Natural killer cell (primary cell): ENCODE data around the gene GULP1. TPM values are rescaled to one million over a fixed set of nuclear protein-coding genes. Genes with fewer than 3 reads are reported as not detected.

Source experiments
- ATAC-seq, 3 donors: fragments of 150-1000 bp in 2 of 3; fragments of 200-7000 bp in 1 of 3; cut with Tn5 transposase; 1 replicate in 1 of 3; 2 replicates in 2 of 3; pipeline ENCODE4 v1.10.0; 2021; ENCODE audit warnings: mild to moderate bottlenecking in 2 of 3, moderate library complexity in 2 of 3
- DNase-seq, 2 donors: peaks; one replicate each; pipeline versions ENCODE4 v3.0.0 to v3.0.0-alpha.2; 2013 to 2021; ENCODE audit warnings: mixed read lengths in 1 of 2
- H3K27ac ChIP-seq: one replicate; pipeline ENCODE4 v1.5.1; 2013; ENCODE audit warnings: mild to moderate bottlenecking, low read length
- H3K27me3 ChIP-seq: one replicate; pipeline ENCODE4 v1.6.1; 2013; ENCODE audit warnings: low read length; ENCODE audit not compliant: control insufficient read depth, insufficient read depth
- H3K36me3 ChIP-seq: one replicate; pipeline ENCODE4 v1.6.1; 2013; ENCODE audit warnings: low read length; ENCODE audit not compliant: control insufficient read depth, insufficient read depth
- H3K4me1 ChIP-seq: one replicate; pipeline ENCODE4 v1.6.1; 2013; ENCODE audit warnings: low read length; ENCODE audit not compliant: control insufficient read depth, insufficient read depth
- H3K4me3 ChIP-seq: one replicate; pipeline ENCODE4 v1.5.1; 2013; ENCODE audit warnings: low read length
- H3K9me3 ChIP-seq: one replicate; pipeline ENCODE4 v1.6.1; 2013; ENCODE audit warnings: low read length; ENCODE audit not compliant: control insufficient read depth, insufficient read depth
- H3K27ac Mint-ChIP-seq, 2 donors: one replicate each; pipeline ENCODE4 v1.8.0; 2022; ENCODE audit warnings: mild to moderate bottlenecking in 2 of 2, mixed read lengths in 2 of 2, moderate library complexity in 1 of 2
- H3K27me3 Mint-ChIP-seq, 2 donors: one replicate each; pipeline ENCODE4 v1.8.0; 2022; ENCODE audit warnings: low read depth in 2 of 2, mixed read lengths in 2 of 2
- H3K36me3 Mint-ChIP-seq: one replicate; pipeline ENCODE4 v1.8.0; 2022; ENCODE audit warnings: mixed read lengths
- H3K4me1 Mint-ChIP-seq, 2 donors: one replicate each; pipeline ENCODE4 v1.8.0; 2022; ENCODE audit warnings: mixed read lengths in 2 of 2
- H3K4me3 Mint-ChIP-seq: one replicate; pipeline ENCODE4 v1.8.0; 2022; ENCODE audit warnings: mild to moderate bottlenecking, moderate library complexity, mixed read lengths
- H3K9me3 Mint-ChIP-seq, 2 donors: one replicate each; pipeline ENCODE4 v1.8.0; 2022; ENCODE audit warnings: mixed read lengths in 2 of 2
- CTCF ChIP-seq: fragments of 200-600 bp; IDR thresholded peaks from one replicate; pipeline ENCODE4 v1.8.0; 2022; ENCODE audit warnings: antibody characterized with exemption
- WGBS: methylation state at CpG from one replicate; pipeline ENCODE4 v1.1.7; 2013; ENCODE audit warnings: missing lambda C conversion rate; ENCODE audit not compliant: insufficient coverage; 5-methylcytosine and 5-hydroxymethylcytosine counted together
- intact Hi-C: fragments of 100-400 bp; cut with micrococcal nuclease; formaldehyde crosslinking; loops from one replicate; pipeline ENCODE4 v1.14.2; 2022
- total RNA-seq, 4 donors: library from RNA; stranded (reverse); fragments of 120-200 nt in 1 of 4; gene quantifications; one replicate each; pipeline versions ENCODE4 v1.2.3 to v1.2.4, GENCODE V29; 2013 to 2022

The GULP1 gene
- total RNA-seq, 3 donors from 2014 or later (not counting 1 experiment from before 2014, with no cell fraction given): not detected

- 90% methylated on average over 2 of the region's 2 CpGs for WGBS
- ATAC-seq (no peak), DNase-seq (no peak)
- Histone ChIP-seq H3K36me3 (no peaks in the 10 kb centered on the region), H3K9me3 (no peaks in the 10 kb centered on the region), H3K27me3 (no peaks in the 10 kb centered on the region), H3K4me3 (no peak overlapping the region), H3K27ac (no peak overlapping the region), H3K4me1 (no peaks in the 10 kb centered on the region)
- intact Hi-C loops: no loop called here
- Mint-ChIP-seq H3K27ac (no peak overlapping the region), H3K4me3 (no peak overlapping the region), H3K4me1 (no peaks in the 10 kb centered on the region), H3K36me3 (peaks cover 20% of the 10 kb centered on the region), H3K27me3 (no peaks in the 10 kb centered on the region), H3K9me3 (peaks cover 7 to 11% of the 10 kb centered on the region in 2 donors)
- no peak for TF ChIP-seq CTCF
Observed at GRCh38 chr2:188248513-188248912, 43.2 kb upstream of the GULP1 start.

- Mint-ChIP-seq H3K4me1 (no peaks in the 10 kb centered on the region), H3K36me3 (peaks cover 20% of the 10 kb centered on the region), H3K27ac (no peak overlapping the region), H3K9me3 (peaks cover 6 to 9% of the 10 kb centered on the region in 2 donors), H3K27me3 (no peaks in the 10 kb centered on the region), H3K4me3 (no peak overlapping the region)
- no peak for TF ChIP-seq CTCF
- H3K9me3 ChIP-seq: no peaks in the 10 kb centered on the region
- no peak for DNase-seq
- ATAC-seq: no peak
- H3K36me3 ChIP-seq: no peaks in the 10 kb centered on the region
- intact Hi-C loops: no loop called here
- WGBS: 75% methylated on average over 1 of the region's 1 CpG
- H3K27me3 ChIP-seq: no peaks in the 10 kb centered on the region
- no peak overlapping the region for H3K4me3 ChIP-seq
- no peak overlapping the region for H3K27ac ChIP-seq
- no peaks in the 10 kb centered on the region for H3K4me1 ChIP-seq
Observed at GRCh38 chr2:188251034-188251433, 40.6 kb upstream of the GULP1 start.

GRCh38 chr2:188256420-188256819 lies 35.3 kb upstream of the GULP1 start:
- ATAC-seq (no peak), DNase-seq (no peak)
- Mint-ChIP-seq H3K4me3 (no peak overlapping the region), H3K36me3 (peaks cover 12% of the 10 kb centered on the region), H3K27me3 (no peaks in the 10 kb centered on the region), H3K9me3 (peaks cover 5 to 9% of the 10 kb centered on the region in 2 donors), H3K4me1 (no peaks in the 10 kb centered on the region), H3K27ac (no peak overlapping the region)
- Histone ChIP-seq H3K27me3 (no peaks in the 10 kb centered on the region), H3K4me3 (no peak overlapping the region), H3K9me3 (no peaks in the 10 kb centered on the region), H3K36me3 (no peaks in the 10 kb centered on the region), H3K27ac (no peak overlapping the region), H3K4me1 (no peaks in the 10 kb centered on the region)
- intact Hi-C loops: no loop called here
- TF ChIP-seq CTCF: no peak

GRCh38 chr2:188265315-188265714 lies 26.4 kb upstream of the GULP1 start:
- Histone ChIP-seq H3K4me3 (no peak overlapping the region), H3K4me1 (no peaks in the 10 kb centered on the region), H3K9me3 (no peaks in the 10 kb centered on the region), H3K27me3 (no peaks in the 10 kb centered on the region), H3K36me3 (no peaks in the 10 kb centered on the region), H3K27ac (no peak overlapping the region)
- H3K27ac Mint-ChIP-seq: no peak overlapping the region
- TF ChIP-seq CTCF: no peak
- no peaks in the 10 kb centered on the region for H3K27me3 Mint-ChIP-seq
- no peak overlapping the region for H3K4me3 Mint-ChIP-seq
- no CpG with 5 or more reads among the region's 2 CpGs for WGBS
- H3K4me1 Mint-ChIP-seq: no peaks in the 10 kb centered on the region
- peaks cover 3 to 5% of the 10 kb centered on the region in 2 donors for H3K9me3 Mint-ChIP-seq
- no peaks in the 10 kb centered on the region for H3K36me3 Mint-ChIP-seq
- ATAC-seq (no peak), DNase-seq (no peak)
- intact Hi-C loops: no loop called here
